ENCODE data around the gene CDKAL1. TPM values are rescaled to one million over a fixed set of nuclear protein-coding genes. Genes with fewer than 3 reads are reported as not detected.
"Not testable (repeated sequence)": the region's sequence is repeated elsewhere in the genome, so short reads cannot be mapped to it uniquely, and the experiment has no call there.

Gene CDKAL1
- total RNA-seq, 1 experiment from 2014 or later, result 6.5 TPM

DNA sequence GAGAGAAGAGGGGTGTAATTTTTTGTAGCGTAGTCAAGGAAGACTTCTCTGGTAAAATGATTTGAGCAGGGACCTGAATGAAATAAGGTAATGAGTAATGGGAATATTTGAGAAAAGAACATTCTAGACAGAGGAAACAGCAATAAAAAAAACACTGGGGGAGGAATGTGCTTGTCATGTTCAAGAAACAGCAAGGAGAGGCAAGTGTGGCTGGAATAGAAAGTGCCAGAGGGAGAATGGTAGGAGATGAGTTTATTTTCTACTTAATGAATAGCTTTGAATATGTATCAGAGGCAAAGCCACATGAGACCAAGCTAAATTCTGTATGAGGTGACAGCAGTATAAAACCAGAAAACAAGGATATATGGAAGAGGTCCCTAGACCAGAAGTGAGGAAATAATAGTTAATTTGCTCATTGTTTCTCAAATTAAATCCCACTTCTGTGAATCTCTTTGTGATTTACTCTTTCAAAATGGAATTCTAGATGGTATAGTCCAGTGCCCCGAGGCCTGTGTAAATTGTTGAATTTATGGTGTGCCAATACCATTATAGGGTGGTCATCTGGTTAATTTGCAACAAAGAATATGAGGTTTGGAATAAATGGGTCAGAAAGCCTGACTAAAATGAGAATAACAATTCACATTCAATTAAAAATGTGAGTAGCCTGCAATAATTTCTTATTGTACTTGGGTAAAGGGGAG is 170.2 kb downstream of the CDKAL1 start:
- Histone ChIP-seq H3K4me3 (no peak overlapping the region), H3K36me3 (no peaks in the 10 kb centered on the region), H3K9me3 (no peaks in the 10 kb centered on the region), H3K27me3 (no peaks in the 10 kb centered on the region)
- no peak for DNase-seq

GRCh38 chr6:20705741-20706140 is 171.5 kb downstream of the CDKAL1 start:
- Histone ChIP-seq H3K27me3 (no peaks in the 10 kb centered on the region), H3K36me3 (no peaks in the 10 kb centered on the region), H3K4me3 (no peak overlapping the region), H3K9me3 (no peaks in the 10 kb centered on the region)
- DNase-seq, result no peak

- no peak for DNase-seq
- H3K36me3 ChIP-seq, result no peaks in the 10 kb centered on the region
- H3K4me3 ChIP-seq, result no peak overlapping the region
- H3K9me3 ChIP-seq, result no peaks in the 10 kb centered on the region
- no peaks in the 10 kb centered on the region for H3K27me3 ChIP-seq
These were observed 172.1 kb downstream of the CDKAL1 start for GRCh38 chr6:20706238-20706938.

DNA sequence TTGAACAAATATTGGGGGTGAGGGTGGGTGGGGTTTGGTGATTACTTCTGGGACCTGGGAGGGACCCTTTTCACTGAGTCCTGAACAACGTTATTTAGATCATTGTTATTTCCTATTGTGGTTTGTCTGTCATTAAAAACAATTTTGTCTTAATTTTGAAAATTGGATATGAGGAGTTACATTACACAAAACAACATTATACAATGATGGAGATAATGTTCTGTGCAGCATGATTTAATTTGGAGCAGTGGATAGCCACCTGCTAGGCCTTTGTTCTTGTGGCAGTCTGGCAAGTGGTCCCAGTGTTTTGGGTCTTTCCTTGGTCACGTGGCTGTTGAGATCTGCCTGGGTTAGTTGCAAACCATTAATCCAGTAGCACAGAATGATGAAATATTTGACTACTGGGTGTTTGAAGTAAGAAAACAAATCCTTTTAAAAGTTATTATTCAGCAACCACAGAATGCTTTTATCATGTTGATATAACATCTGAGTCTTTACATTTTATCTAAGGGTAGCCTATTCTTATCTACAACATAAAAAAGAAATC is 172.8 kb downstream of the CDKAL1 start:
- Histone ChIP-seq H3K4me3 (no peak overlapping the region), H3K9me3 (no peaks in the 10 kb centered on the region), H3K36me3 (no peaks in the 10 kb centered on the region), H3K27me3 (no peaks in the 10 kb centered on the region)
- DNase-seq, result no peak

GRCh38 chr6:20707870-20708269 is 173.6 kb downstream of the CDKAL1 start:
- H3K4me3 ChIP-seq, result no peak overlapping the region
- DNase-seq, result no peak
- no peaks in the 10 kb centered on the region for H3K9me3 ChIP-seq
- H3K36me3 ChIP-seq, result no peaks in the 10 kb centered on the region
- no peaks in the 10 kb centered on the region for H3K27me3 ChIP-seq

GRCh38 chr6:20708367-20709124 is 174.3 kb downstream of the CDKAL1 start:
- Histone ChIP-seq H3K9me3 (no peaks in the 10 kb centered on the region), H3K4me3 (no peak overlapping the region), H3K36me3 (no peaks in the 10 kb centered on the region), H3K27me3 (no peaks in the 10 kb centered on the region)
- no peak for DNase-seq

- Histone ChIP-seq H3K27me3 (no peaks in the 10 kb centered on the region), H3K9me3 (no peaks in the 10 kb centered on the region), H3K36me3 (no peaks in the 10 kb centered on the region), H3K4me3 (no peak overlapping the region)
- DNase-seq, result no peak
These were observed 175.2 kb downstream of the CDKAL1 start for GRCh38 chr6:20709451-20709850.

DNA sequence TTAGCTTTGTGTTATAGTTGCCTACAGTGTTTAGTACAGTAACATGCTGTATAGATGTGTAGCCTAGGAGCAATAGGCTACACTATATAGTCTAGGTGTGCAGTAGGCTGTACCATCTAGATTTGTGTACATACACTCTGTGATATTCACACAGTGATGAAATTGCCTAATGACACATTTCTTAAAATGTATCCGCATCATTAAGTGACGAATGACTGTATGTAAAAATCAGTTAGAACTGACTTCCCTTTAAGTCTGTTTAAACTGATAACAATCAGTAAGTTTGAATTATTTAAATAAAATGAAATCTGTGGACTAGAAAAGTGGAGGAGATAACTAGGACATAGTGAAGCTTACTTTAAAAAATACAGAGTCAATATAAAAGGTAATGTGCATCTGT is 176.1 kb downstream of the CDKAL1 start:
- Histone ChIP-seq H3K4me3 (no peak overlapping the region), H3K36me3 (no peaks in the 10 kb centered on the region), H3K27me3 (no peaks in the 10 kb centered on the region), H3K9me3 (no peaks in the 10 kb centered on the region)
- no peak for DNase-seq

- Histone ChIP-seq H3K9me3 (no peaks in the 10 kb centered on the region), H3K27me3 (no peaks in the 10 kb centered on the region), H3K4me3 (no peak overlapping the region), H3K36me3 (no peaks in the 10 kb centered on the region)
- DNase-seq, result no peak
These were observed 177.3 kb downstream of the CDKAL1 start for GRCh38 chr6:20711518-20711917.

GRCh38 chr6:20712011-20712410 is 177.8 kb downstream of the CDKAL1 start:
- Histone ChIP-seq H3K36me3 (no peaks in the 10 kb centered on the region), H3K4me3 (no peak overlapping the region), H3K9me3 (no peaks in the 10 kb centered on the region), H3K27me3 (no peaks in the 10 kb centered on the region)
- DNase-seq, result no peak

GRCh38 chr6:20715135-20715806 is 181.0 kb downstream of the CDKAL1 start:
- no peaks in the 10 kb centered on the region for H3K36me3 ChIP-seq
- H3K9me3 ChIP-seq, result no peaks in the 10 kb centered on the region
- H3K27me3 ChIP-seq, result no peaks in the 10 kb centered on the region
- DNase-seq, result no peak
- no peak overlapping the region for H3K4me3 ChIP-seq

- Histone ChIP-seq H3K4me3 (no peak overlapping the region), H3K9me3 (no peaks in the 10 kb centered on the region), H3K36me3 (no peaks in the 10 kb centered on the region), H3K27me3 (no peaks in the 10 kb centered on the region)
- no peak for DNase-seq
These were observed 182.6 kb downstream of the CDKAL1 start for GRCh38 chr6:20716865-20717264.

GRCh38 chr6:20717743-20718142 is 183.5 kb downstream of the CDKAL1 start:
- DNase-seq, result no peak
- Histone ChIP-seq H3K9me3 (no peaks in the 10 kb centered on the region), H3K36me3 (no peaks in the 10 kb centered on the region), H3K4me3 (no peak overlapping the region), H3K27me3 (no peaks in the 10 kb centered on the region)

DNA sequence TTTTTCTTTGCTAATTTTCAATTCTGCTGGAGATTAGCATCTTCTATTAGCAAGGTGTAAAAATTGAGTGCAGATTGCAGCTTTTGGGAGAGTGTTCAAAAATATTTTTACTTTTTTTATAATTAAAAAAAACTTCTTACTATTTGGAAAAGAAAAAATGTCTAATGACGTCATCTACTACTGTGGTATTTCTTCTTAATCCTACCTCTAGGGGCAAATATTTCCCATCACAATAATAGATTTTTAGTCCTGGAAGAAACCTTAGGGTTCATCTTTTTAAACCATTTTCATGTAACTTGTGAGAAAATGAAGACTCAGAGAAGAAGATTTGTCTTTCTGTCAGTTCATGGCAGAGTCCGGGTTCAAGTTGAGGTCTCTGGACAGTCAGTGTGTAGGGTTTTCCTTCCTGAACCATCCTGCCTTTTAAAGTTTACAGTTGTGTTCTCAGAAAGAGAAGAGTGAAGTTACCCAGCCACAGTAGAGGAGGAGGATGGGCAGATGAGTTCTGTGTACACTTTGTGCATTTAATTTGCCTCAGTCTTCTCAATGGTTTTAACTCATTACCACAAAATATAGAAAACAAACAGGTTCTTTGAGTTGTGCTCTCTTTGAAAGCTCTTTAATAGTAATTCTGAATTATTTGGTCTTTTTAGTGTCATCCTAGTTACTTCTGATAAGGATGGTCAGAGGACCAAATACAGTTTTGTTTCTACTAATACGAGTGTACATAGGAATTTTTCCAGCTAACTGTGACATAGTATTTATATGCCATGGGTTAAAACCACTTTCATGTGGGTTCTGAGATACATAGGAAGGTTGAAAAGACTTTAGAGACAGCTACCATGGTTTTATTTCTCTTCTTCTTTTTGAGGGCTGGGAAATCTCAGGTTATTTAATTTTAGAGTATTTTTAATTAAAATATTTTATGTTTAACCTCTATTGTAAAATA is 184.7 kb downstream of the CDKAL1 start:
- no peak for DNase-seq
- Histone ChIP-seq H3K4me3 (no peak overlapping the region), H3K27me3 (no peaks in the 10 kb centered on the region), H3K9me3 (no peaks in the 10 kb centered on the region), H3K36me3 (no peaks in the 10 kb centered on the region)

DNA sequence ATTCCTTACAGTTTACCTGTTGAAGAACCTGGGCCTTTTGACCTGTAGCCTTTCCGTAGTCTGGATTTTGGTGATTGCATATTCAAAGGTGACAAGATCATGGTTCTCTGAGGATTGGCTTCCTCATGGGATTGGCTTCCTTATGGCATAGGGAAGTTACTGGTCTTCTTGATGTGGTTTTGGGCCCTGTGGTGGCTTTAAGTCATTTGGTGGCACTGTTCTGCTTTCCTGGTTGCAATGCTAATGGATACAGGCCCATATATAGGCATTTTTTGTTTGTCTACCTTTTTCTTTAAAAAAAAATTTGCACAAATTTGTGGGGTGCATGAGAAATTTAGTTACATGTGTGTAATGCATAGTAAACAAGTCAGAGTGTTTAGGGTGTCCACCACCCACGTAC is 185.7 kb downstream of the CDKAL1 start:
- no peaks in the 10 kb centered on the region for H3K27me3 ChIP-seq
- DNase-seq, result no peak
- H3K4me3 ChIP-seq, result no peak overlapping the region
- no peaks in the 10 kb centered on the region for H3K9me3 ChIP-seq
- no peaks in the 10 kb centered on the region for H3K36me3 ChIP-seq

DNA sequence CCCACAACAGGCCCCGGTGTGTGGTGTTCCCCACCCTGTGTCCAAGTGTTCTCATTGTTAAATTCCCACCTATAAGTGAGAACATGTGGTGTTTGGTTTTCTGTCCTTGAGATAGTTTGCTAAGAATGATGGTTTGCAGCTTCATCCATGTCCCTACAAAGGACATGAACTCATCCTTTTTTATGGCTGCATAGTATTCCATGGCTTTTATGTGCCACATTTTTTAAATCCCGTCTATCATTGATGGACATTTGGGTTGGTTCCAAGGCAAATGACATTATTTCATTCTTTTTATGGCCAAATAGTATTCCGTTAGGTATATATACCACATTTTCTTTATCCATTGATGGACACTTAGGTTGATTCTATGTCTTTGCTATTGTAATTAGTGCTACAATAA is 186.9 kb downstream of the CDKAL1 start:
- not testable (repeated sequence) for H3K9me3 ChIP-seq, H3K36me3 ChIP-seq, DNase-seq, H3K27me3 ChIP-seq, H3K4me3 ChIP-seq
